HepG2 (cell line): Measurements from ENCODE around the gene UNCX.

ENCODE experiments used
- ATF3 ChIP-seq: sonication (generic); formaldehyde crosslinking; IDR thresholded peaks from 2 replicates; pipeline ENCODE4 v1.4.0; 2020; ENCODE audit warnings: missing genetic modification reagents
- ELF4 ChIP-seq: sonication (generic); formaldehyde crosslinking; IDR thresholded peaks from 2 replicates; pipeline ENCODE4 v1.5.0; 2020; ENCODE audit warnings: missing genetic modification reagents, mild to moderate bottlenecking, moderate library complexity, borderline replicate concordance
- EP300 ChIP-seq, 3 experiments: sonication (generic) in 1 of 3; formaldehyde crosslinking in 1 of 3; IDR thresholded peaks; 2 replicates each; pipeline versions ENCODE4 v1.5.1 to v1.6.1; 2011 to 2020; ENCODE audit warnings: low read depth in 2 of 3, low read length in 2 of 3, borderline replicate concordance in 1 of 3, improper control_type of control experiment in 1 of 3, mild to moderate bottlenecking in 1 of 3, missing genetic modification reagents in 1 of 3, moderate library complexity in 1 of 3
- GPBP1L1 ChIP-seq: sonication (generic); formaldehyde crosslinking; IDR thresholded peaks from 2 replicates; pipeline ENCODE4 v1.5.0; 2020; ENCODE audit warnings: mild to moderate bottlenecking, missing genetic modification reagents
- HNRNPK ChIP-seq: fragments of 200-400 bp; formaldehyde crosslinking; IDR thresholded peaks from 2 replicates; pipeline ENCODE4 v1.6.1; 2018; ENCODE audit warnings: low read length, low read depth, moderate library complexity, mild to moderate bottlenecking; ENCODE audit not compliant: poor library complexity, severe bottlenecking
- ISX ChIP-seq: sonication (generic); formaldehyde crosslinking; conservative IDR thresholded peaks from 2 replicates; pipeline ENCODE4 v1.5.0; 2020; ENCODE audit warnings: missing genetic modification reagents
- POLR2A ChIP-seq, 2 experiments: IDR thresholded peaks; 2 replicates each; pipeline ENCODE4 v1.6.1; 2011; ENCODE audit warnings: low read depth in 2 of 2, low read length in 2 of 2, mild to moderate bottlenecking in 1 of 2, moderate library complexity in 1 of 2; ENCODE audit not compliant: insufficient read depth in 1 of 2
- PPARG ChIP-seq: conservative IDR thresholded peaks from 2 replicates; pipeline ENCODE4 v1.6.1; 2016; ENCODE audit warnings: missing biosample characterization, missing genetic modification reagents
- SMARCC2 ChIP-seq: fragments of 450-650 bp; IDR thresholded peaks from 2 replicates; pipeline ENCODE4 v1.6.1; 2017; ENCODE audit warnings: antibody characterized with exemption, mild to moderate bottlenecking
- ZNF230 ChIP-seq: sonication (generic); formaldehyde crosslinking; IDR thresholded peaks from 2 replicates; pipeline ENCODE4 v1.4.0; 2020; ENCODE audit warnings: mild to moderate bottlenecking, missing genetic modification reagents
- ZNF335 ChIP-seq: sonication (generic); formaldehyde crosslinking; IDR thresholded peaks from 2 replicates; pipeline ENCODE4 v1.4.0; 2020; ENCODE audit warnings: missing genetic modification reagents
- ZNF33A ChIP-seq: sonication (generic); formaldehyde crosslinking; IDR thresholded peaks from 2 replicates; pipeline ENCODE4 v1.5.1; 2020; ENCODE audit warnings: missing genetic modification reagents, mild to moderate bottlenecking, moderate library complexity, borderline replicate concordance
- ZNF350 ChIP-seq: sonication (generic); formaldehyde crosslinking; IDR thresholded peaks from 2 replicates; pipeline ENCODE4 v1.4.0; 2020; ENCODE audit warnings: mild to moderate bottlenecking, low read depth, missing genetic modification reagents, borderline replicate concordance

GRCh38 chr7:1241603-1242255 is 9.1 kb downstream of the UNCX start:
- TF ChIP-seq POLR2A (IDR thresholded peaks at IDR 0.05; ENCODE audit: insufficient read depth in 1 of 2, low read depth in 2 of 2, low read length in 2 of 2) (no peak), PPARG (CRISPR knock-in tag) (no peak), EP300 (IDR thresholded peaks at IDR 0.05; ENCODE audit: low read depth in 2 of 2, low read length in 2 of 2) (no peak), EP300 (CRISPR knock-in tag; IDR thresholded peaks at IDR 0.05; ENCODE audit: borderline replicate concordance) (no peak), ZNF335 (CRISPR knock-in tag) (no peak), ZNF230 (CRISPR knock-in tag) (no peak), ZNF33A (CRISPR knock-in tag) (no peak), SMARCC2 (no peak), ISX (CRISPR knock-in tag) (no peak), ELF4 (CRISPR knock-in tag) (no peak), ATF3 (CRISPR knock-in tag) (no peak), HNRNPK (no peak), GPBP1L1 (no peak), ZNF350 (CRISPR knock-in tag) (no peak)
